IPS DF 6.9 (cell line): ENCODE results near the gene VAV2.

Experiments
- DNase-seq: peaks from one replicate; pipeline ENCODE4 v3.0.0-alpha.2; 2013; ENCODE audit warnings: low read depth, low spot score
- H3K27ac ChIP-seq: one replicate; pipeline ENCODE4 v1.5.1; 2013; ENCODE audit warnings: low read length, control low read depth
- H3K27me3 ChIP-seq: 2 replicates; pipeline ENCODE4 v1.6.1; 2013; ENCODE audit warnings: mild to moderate bottlenecking, low read length; ENCODE audit not compliant: control insufficient read depth, insufficient read depth
- H3K36me3 ChIP-seq: 2 replicates; pipeline ENCODE4 v1.6.1; 2013; ENCODE audit warnings: low read length; ENCODE audit not compliant: control insufficient read depth, insufficient read depth
- H3K4me1 ChIP-seq: 2 replicates; pipeline ENCODE4 v1.6.1; 2013; ENCODE audit warnings: low read length; ENCODE audit not compliant: control insufficient read depth, insufficient read depth
- H3K4me3 ChIP-seq: 2 replicates; pipeline ENCODE4 v1.5.1; 2013; ENCODE audit warnings: mild to moderate bottlenecking, low read length
- H3K9me3 ChIP-seq: 2 replicates; pipeline ENCODE4 v1.6.1; 2013; ENCODE audit warnings: low read length, inconsistent platforms; ENCODE audit not compliant: control insufficient read depth, insufficient read depth
- WGBS: extraction: QIAGEN DNeasy Blood & Tissue Kit; methylation state at CpG from one replicate; pipeline ENCODE4 v1.1.7; 2013; ENCODE audit warnings: mixed read lengths, missing lambda C conversion rate; ENCODE audit not compliant: insufficient read length, insufficient coverage; 5-methylcytosine and 5-hydroxymethylcytosine counted together

VAV2 gene

GRCh38 chr9:133894377-133895321, 97.5 kb downstream of the VAV2 start:
- no peak for DNase-seq
- peaks cover 3% of the 10 kb centered on the region; the same call in 1 of the 2 replicates for H3K4me1 ChIP-seq
- no peaks in the 10 kb centered on the region for H3K27me3 ChIP-seq
- no peak overlapping the region for H3K27ac ChIP-seq
- no peaks in the 10 kb centered on the region for H3K9me3 ChIP-seq
- WGBS = no CpG with 5 or more reads among the region's 24 CpGs
- no peak overlapping the region for H3K4me3 ChIP-seq
- H3K36me3 ChIP-seq = no peaks in the 10 kb centered on the region

DNA sequence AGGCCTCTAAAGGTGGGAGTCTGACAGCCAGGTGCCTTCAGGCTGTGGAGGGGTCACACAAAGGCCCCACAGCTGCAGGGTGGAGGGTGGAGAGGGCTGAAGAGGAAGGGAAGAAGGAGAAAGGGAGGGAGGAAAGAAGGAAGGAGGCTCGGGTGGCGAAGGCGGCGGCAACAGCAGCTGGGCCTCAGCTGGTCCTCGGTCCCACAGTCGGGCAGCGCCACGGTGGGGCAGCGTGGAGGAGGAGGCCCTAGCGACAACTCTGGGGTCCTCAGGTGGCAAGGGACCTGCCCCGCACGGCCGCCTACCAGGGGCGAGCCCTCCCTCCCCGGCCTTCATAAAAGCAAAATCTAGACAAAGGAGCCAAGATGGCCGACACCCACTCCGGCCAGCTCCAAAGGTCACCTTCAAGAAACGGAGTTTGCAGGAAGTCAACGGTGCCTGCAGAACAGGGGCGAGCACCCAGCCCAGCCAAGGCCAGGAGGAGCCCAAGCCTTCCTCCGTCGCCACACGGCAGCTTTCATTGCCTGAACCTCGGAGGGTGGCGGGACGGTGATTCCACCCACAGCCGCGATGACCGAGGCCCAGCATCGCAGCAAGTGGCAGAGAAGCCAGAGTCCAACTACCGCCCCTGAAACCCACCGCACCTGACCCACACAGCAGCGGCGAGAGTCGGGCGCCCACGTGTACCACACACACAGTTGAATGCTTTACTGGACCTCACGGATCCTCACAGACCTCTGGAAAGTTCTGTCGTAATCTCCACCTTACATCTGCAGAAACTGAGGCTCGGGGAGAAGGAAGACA, 98.7 kb downstream of the VAV2 start:
- H3K4me1 ChIP-seq = peaks cover 3% of the 10 kb centered on the region
- DNase-seq = no peak
- WGBS = no CpG with 5 or more reads among the region's 40 CpGs
- H3K27ac ChIP-seq = no peak overlapping the region
- H3K4me3 ChIP-seq = no peak overlapping the region
- no peaks in the 10 kb centered on the region for H3K9me3 ChIP-seq
- no peaks in the 10 kb centered on the region for H3K36me3 ChIP-seq
- no peaks in the 10 kb centered on the region for H3K27me3 ChIP-seq

DNA sequence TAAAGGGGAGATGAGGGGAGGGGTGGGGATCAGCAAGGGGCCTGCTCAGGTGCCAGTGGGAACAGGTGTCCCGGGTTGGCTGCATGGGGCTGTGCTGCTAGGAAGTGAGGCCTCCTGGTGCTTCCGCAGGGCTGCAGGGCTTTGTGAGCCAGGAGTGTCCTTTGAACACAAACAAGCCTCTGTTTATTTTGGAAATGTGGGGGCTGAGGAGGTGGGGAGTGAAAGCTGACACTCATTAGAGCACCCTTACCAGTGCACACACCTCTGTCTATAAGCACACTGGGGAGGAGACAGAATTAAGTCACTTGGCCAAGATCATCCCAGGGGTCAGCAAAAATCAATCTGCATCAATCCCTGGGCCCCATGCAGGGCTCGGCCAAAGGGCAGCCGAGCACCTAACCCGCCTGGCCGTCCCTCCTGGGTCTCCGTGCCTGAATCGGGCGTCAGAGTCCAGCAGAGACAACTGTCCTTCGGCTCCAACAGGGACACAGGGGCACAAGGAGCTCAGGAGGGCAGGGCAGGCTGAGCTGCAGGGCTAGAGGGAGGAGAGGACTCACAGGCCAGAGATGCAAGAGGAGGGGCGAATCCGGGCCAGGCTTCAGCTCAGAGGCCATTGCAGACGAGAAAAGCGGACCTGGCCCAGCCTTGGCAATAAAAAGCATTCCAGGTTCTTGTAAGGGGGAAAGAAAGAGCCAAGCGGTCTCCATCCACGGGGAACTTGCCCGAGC, 99.8 kb downstream of the VAV2 start:
- peaks cover 6% of the 10 kb centered on the region for H3K4me1 ChIP-seq
- no peak for DNase-seq
- H3K36me3 ChIP-seq = no peaks in the 10 kb centered on the region
- H3K27ac ChIP-seq = no peak overlapping the region
- no peaks in the 10 kb centered on the region for H3K9me3 ChIP-seq
- H3K4me3 ChIP-seq = no peak overlapping the region
- WGBS = no CpG with 5 or more reads among the region's 17 CpGs
- H3K27me3 ChIP-seq = no peaks in the 10 kb centered on the region

GRCh38 chr9:133891741-133892140, 100.4 kb downstream of the VAV2 start:
- Histone ChIP-seq H3K27ac (no peak overlapping the region), H3K9me3 (no peaks in the 10 kb centered on the region), H3K4me3 (no peak overlapping the region), H3K27me3 (no peaks in the 10 kb centered on the region), H3K4me1 (peaks cover 6% of the 10 kb centered on the region), H3K36me3 (no peaks in the 10 kb centered on the region)
- DNase-seq = no peak
- WGBS = 100% methylated on average over 5 of the region's 7 CpGs

DNA sequence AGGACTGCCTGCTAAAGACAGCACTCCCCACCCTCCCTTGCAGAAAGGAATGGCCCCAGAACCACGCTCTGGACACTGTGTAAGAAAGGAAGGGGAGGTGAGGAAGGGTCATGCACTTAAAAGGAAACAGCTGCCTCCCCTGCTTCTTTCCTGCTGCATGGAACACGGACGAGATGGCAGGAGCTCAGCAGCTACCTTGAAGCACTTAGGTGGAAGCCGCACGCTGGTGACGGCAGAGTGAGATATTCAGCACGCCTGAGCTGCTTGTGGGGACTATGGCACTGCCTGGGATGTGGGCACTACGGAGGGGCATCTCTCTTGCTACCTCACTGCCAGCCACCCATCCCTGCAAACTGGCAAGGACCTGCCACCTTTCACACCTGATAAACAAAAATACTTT, 101.5 kb downstream of the VAV2 start:
- WGBS = no CpG with 5 or more reads among the region's 8 CpGs
- Histone ChIP-seq H3K4me1 (peaks cover 6% of the 10 kb centered on the region), H3K9me3 (no peaks in the 10 kb centered on the region), H3K36me3 (no peaks in the 10 kb centered on the region), H3K27ac (no peak overlapping the region), H3K27me3 (no peaks in the 10 kb centered on the region), H3K4me3 (no peak overlapping the region)
- no peak for DNase-seq

GRCh38 chr9:133889584-133890301, 102.4 kb downstream of the VAV2 start:
- H3K4me1 ChIP-seq = peaks cover 6% of the 10 kb centered on the region
- WGBS = no CpG with 5 or more reads among the region's 24 CpGs
- no peak for DNase-seq
- H3K27me3 ChIP-seq = no peaks in the 10 kb centered on the region
- no peak overlapping the region for H3K4me3 ChIP-seq
- no peaks in the 10 kb centered on the region for H3K9me3 ChIP-seq
- no peaks in the 10 kb centered on the region for H3K36me3 ChIP-seq
- no peak overlapping the region for H3K27ac ChIP-seq

DNA sequence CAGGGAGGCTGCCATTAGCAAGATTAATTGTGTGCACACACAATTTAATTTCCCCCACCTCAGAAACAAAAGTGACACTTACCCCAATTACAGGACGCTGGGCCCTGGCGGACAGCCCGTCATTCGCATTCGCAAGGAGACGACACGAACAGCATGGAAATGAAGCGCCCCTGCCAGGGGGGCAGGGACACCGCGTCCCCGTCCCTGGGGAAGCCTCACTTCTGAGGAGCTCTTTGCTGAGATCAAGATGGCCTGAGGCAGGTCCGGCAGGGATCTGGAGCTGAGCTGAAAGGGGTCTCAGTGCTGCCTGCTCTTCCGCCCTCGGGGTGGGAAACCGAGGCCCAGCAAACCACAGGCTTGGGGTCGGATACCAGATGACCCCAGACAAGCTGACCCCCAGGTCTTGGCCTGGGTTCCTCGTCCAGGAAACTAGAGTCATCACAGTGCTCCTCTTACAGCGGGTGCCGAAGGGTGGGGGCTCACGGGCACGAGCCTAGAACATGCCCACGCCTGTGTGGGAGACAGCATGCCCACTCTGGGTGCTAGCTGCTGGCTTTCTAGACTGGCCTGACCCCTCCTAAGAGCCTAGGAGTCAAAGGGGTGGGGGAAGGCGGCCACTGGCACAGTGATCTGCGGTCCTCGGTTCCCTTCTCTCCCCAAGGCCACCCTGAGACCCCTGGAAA, 103.2 kb downstream of the VAV2 start:
- DNase-seq = no peak
- no peak overlapping the region for H3K27ac ChIP-seq
- H3K36me3 ChIP-seq = no peaks in the 10 kb centered on the region
- WGBS = no CpG with 5 or more reads among the region's 25 CpGs
- H3K9me3 ChIP-seq = no peaks in the 10 kb centered on the region
- no peak overlapping the region for H3K4me3 ChIP-seq
- peaks cover 6% of the 10 kb centered on the region for H3K4me1 ChIP-seq
- H3K27me3 ChIP-seq = no peaks in the 10 kb centered on the region

DNA sequence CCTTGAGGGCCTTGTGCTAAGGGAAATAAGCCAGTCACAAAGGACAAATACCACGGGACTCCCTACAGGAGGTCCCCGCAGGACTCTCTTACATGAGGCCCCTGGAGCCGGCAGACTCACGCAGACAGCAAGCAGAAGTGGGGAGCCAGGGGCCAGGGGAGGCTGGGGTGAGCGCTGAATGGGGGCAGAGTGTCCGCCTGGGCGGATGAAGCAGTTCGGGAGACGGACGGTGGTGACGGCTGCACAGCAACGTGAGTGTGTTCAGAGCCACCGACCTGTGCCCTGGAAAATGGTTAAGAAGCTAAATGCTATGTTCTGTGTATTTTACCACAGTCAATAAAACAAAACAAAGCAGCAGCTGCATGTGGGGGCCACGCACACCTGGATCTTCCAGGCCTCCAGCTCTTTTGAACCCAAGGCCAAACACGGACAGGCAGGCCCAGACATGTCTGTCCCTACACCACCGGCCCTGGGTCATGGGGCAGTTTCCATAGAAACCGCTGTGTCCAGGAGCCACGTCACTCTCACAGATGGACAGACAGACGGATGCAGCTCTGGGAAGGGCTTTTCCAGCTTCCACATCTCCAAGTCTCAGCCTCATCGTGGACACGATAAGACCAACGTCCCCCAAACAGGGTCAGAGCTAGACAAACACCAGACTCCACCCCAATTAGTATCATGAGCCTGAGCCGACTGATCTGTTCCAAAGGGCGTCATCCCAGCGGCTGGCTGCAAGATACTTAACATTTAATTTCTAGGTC, 103.9 kb downstream of the VAV2 start:
- Histone ChIP-seq H3K27ac (no peak overlapping the region), H3K4me1 (peaks cover 6% of the 10 kb centered on the region), H3K9me3 (no peaks in the 10 kb centered on the region)

DNA sequence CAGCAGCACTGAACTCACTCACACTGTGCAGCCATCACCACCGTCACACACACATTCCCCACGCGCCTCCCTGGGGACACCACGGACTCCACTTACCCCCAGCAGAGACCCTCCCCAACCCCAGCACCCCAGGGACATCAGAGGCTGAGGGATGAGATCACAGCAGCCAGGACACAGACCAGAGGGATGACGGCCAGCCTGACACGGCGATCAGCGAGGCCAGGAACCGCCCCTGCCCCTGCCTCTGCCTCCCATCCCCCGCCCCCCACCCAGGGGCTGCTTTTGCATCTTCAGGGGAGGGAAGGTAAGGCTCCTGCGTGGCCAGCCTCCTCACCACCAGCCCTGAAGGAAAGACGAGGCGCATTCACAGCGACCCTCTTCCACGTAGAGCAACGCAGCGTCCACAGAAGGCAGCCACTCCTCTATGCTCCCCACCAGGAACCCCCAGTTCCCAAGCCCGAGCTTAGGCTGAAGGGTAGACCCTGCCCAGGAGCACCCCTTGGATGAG, 104.5 kb downstream of the VAV2 start:
- Histone ChIP-seq H3K36me3 (no peaks in the 10 kb centered on the region), H3K27ac (no peak overlapping the region), H3K4me1 (peaks cover 7% of the 10 kb centered on the region), H3K4me3 (no peak overlapping the region), H3K9me3 (no peaks in the 10 kb centered on the region), H3K27me3 (no peaks in the 10 kb centered on the region)
- DNase-seq = no peak
- WGBS = 100% methylated on average over 1 of the region's 18 CpGs

More for the DNA sequence above, 103.9 kb downstream of the VAV2 start:
- no peak for DNase-seq
- Histone ChIP-seq H3K36me3 (no peaks in the 10 kb centered on the region), H3K4me3 (no peak overlapping the region), H3K27me3 (no peaks in the 10 kb centered on the region)
- WGBS = no CpG with 5 or more reads among the region's 25 CpGs
